Measurements from ENCODE around the gene ICE1. TPM values are rescaled to one million over a fixed set of nuclear protein-coding genes. Genes with fewer than 3 reads are reported as not detected.
A peak's percentile ranks its signal among the peaks of the same experiment; 100 is the strongest.

Gene ICE1
- polyA plus RNA-seq (2013, experiment 1 of 2), result 11.3 TPM
- 11.3 TPM for polyA plus RNA-seq (2013, experiment 2 of 2)

- DNase-seq, result peak; percentile 98
- Histone ChIP-seq H3K4me1 (ENCODE audit: control insufficient read depth, insufficient read depth, low read depth, low read length) (peaks cover 13% of the 10 kb centered on the region), H3K79me1 (replicated peaks; ENCODE audit: low read length, poor library complexity, severe bottlenecking) (peaks cover 2% of the 10 kb centered on the region), H3K27me3 (ENCODE audit: control insufficient read depth in 1 of 2, insufficient read depth in 1 of 2, low read length in 2 of 2) (no peaks in the 10 kb centered on the region), H3K36me3 (ENCODE audit: control insufficient read depth in 1 of 2, insufficient read depth in 2 of 2, low read depth in 1 of 2, low read length in 2 of 2) (no peaks in the 10 kb centered on the region), H2AFZ (ENCODE audit: low read depth, low read length) (peak within 1 kb of the TSS; percentile 57), H3K18ac (ENCODE audit: low read depth in 1 of 2, low read length in 2 of 2) (peak within 1 kb of the TSS; percentile 89 to 99), H2BK12ac (ENCODE audit: low read length in 2 of 2) (peak within 1 kb of the TSS in 1 of 2 experiments; percentile 87), H3K23ac (ENCODE audit: low read length in 2 of 2) (peak within 1 kb of the TSS in 1 of 2 experiments; percentile 70), H2BK5ac (ENCODE audit: low read depth, low read length, poor library complexity, severe bottlenecking) (peak within 1 kb of the TSS; percentile 99), H3K4me2 (ENCODE audit: low read length, poor library complexity, severe bottlenecking) (peak within 1 kb of the TSS; percentile 91), H3K9ac (ENCODE audit: low read length) (peak within 1 kb of the TSS; percentile 93), H3K4ac (ENCODE audit: low read depth in 1 of 2, low read length in 2 of 2) (peak within 1 kb of the TSS; percentile 68 to 93), H2BK15ac (ENCODE audit: low read depth, poor library complexity, severe bottlenecking) (no peak within 1 kb of the TSS), H3K14ac (ENCODE audit: low read length in 2 of 2) (no peak within 1 kb of the TSS), H2AK5ac (ENCODE audit: low read length, severe bottlenecking) (no peak within 1 kb of the TSS), H4K8ac (ENCODE audit: low read length) (peak within 1 kb of the TSS; percentile 95), H4K91ac (ENCODE audit: low read length) (peak within 1 kb of the TSS; percentile 95), H2BK120ac (ENCODE audit: low read depth, low read length) (peak within 1 kb of the TSS; percentile 23), H3K9me3 (ENCODE audit: control insufficient read depth, low read length) (peaks cover 4% of the 10 kb centered on the region), H3K27ac (ENCODE audit: low read length, poor library complexity, severe bottlenecking) (peak within 1 kb of the TSS; percentile 99), H3K4me3 (ENCODE audit: insufficient read depth in 1 of 2, low read depth in 1 of 2, low read length in 2 of 2) (peak within 1 kb of the TSS; percentile 94 to 96)
- under 1% methylated on average over 61 of the region's 71 CpGs for WGBS
Observed at GRCh38 chr5:5421961-5422818, at the start of gene ICE1. TSS of gene ICE1 (plus strand) at chr5:5422677. CDS start at chr5:5422916, 239 bp downstream.

GRCh38 chr5:5372930-5373329 lies 49.5 kb upstream of the ICE1 start:
- no peak overlapping the region for H3K4me2 ChIP-seq (ENCODE audit: low read length, poor library complexity, severe bottlenecking)
- H4K8ac ChIP-seq (ENCODE audit: low read length), result no peak overlapping the region
- peak overlapping the region in 1 of 2 experiments; percentile 33 for H3K18ac ChIP-seq (ENCODE audit: low read depth in 1 of 2, low read length in 2 of 2)
- no peak overlapping the region for H4K91ac ChIP-seq (ENCODE audit: low read length)
- no peak overlapping the region for H2AFZ ChIP-seq (ENCODE audit: low read depth, low read length)
- H2AK5ac ChIP-seq (ENCODE audit: low read length, severe bottlenecking), result no peak overlapping the region
- no peak overlapping the region for H3K14ac ChIP-seq (ENCODE audit: low read length in 2 of 2)
- H3K27ac ChIP-seq (ENCODE audit: low read length, poor library complexity, severe bottlenecking), result no peak overlapping the region
- H3K4ac ChIP-seq (ENCODE audit: low read depth in 1 of 2, low read length in 2 of 2), result no peak overlapping the region
- H3K9me3 ChIP-seq (ENCODE audit: control insufficient read depth, low read length), result no peaks in the 10 kb centered on the region
- no peak overlapping the region for H2BK12ac ChIP-seq (ENCODE audit: low read length in 2 of 2)
- no peak overlapping the region for H2BK5ac ChIP-seq (ENCODE audit: low read depth, low read length, poor library complexity, severe bottlenecking)
- no peaks in the 10 kb centered on the region for H3K36me3 ChIP-seq (ENCODE audit: control insufficient read depth in 1 of 2, insufficient read depth in 2 of 2, low read depth in 1 of 2, low read length in 2 of 2)
- H3K79me1 ChIP-seq (replicated peaks; ENCODE audit: low read length, poor library complexity, severe bottlenecking), result no peaks in the 10 kb centered on the region
- H3K4me1 ChIP-seq (ENCODE audit: control insufficient read depth, insufficient read depth, low read depth, low read length), result peaks cover 4% of the 10 kb centered on the region
- no peak for DNase-seq
- no peak overlapping the region for H3K23ac ChIP-seq (ENCODE audit: low read length in 2 of 2)
- H2BK15ac ChIP-seq (ENCODE audit: low read depth, poor library complexity, severe bottlenecking), result no peak overlapping the region
- no peak overlapping the region for H3K4me3 ChIP-seq (ENCODE audit: insufficient read depth in 1 of 2, low read depth in 1 of 2, low read length in 2 of 2)
- H3K27me3 ChIP-seq (ENCODE audit: control insufficient read depth in 1 of 2, insufficient read depth in 1 of 2, low read length in 2 of 2), result no peaks in the 10 kb centered on the region
- no peak overlapping the region for H3K9ac ChIP-seq (ENCODE audit: low read length)
- H2BK120ac ChIP-seq (ENCODE audit: low read depth, low read length), result no peak overlapping the region
- WGBS, result 93% methylated on average over 10 of the region's 10 CpGs

GRCh38 chr5:5373351-5373989 lies 49.0 kb upstream of the ICE1 start:
- no peaks in the 10 kb centered on the region for H3K9me3 ChIP-seq (ENCODE audit: control insufficient read depth, low read length)
- no peak overlapping the region for H2BK5ac ChIP-seq (ENCODE audit: low read depth, low read length, poor library complexity, severe bottlenecking)
- WGBS, result 100% methylated on average over 2 of the region's 2 CpGs
- no peak overlapping the region for H3K27ac ChIP-seq (ENCODE audit: low read length, poor library complexity, severe bottlenecking)
- no peak overlapping the region for H4K91ac ChIP-seq (ENCODE audit: low read length)
- no peak overlapping the region for H2BK15ac ChIP-seq (ENCODE audit: low read depth, poor library complexity, severe bottlenecking)
- peak overlapping the region in 1 of 2 experiments; percentile 18 for H2BK12ac ChIP-seq (ENCODE audit: low read length in 2 of 2)
- no peaks in the 10 kb centered on the region for H3K36me3 ChIP-seq (ENCODE audit: control insufficient read depth in 1 of 2, insufficient read depth in 2 of 2, low read depth in 1 of 2, low read length in 2 of 2)
- H3K18ac ChIP-seq (ENCODE audit: low read depth in 1 of 2, low read length in 2 of 2), result no peak overlapping the region
- no peak overlapping the region for H3K4ac ChIP-seq (ENCODE audit: low read depth in 1 of 2, low read length in 2 of 2)
- no peak overlapping the region for H3K14ac ChIP-seq (ENCODE audit: low read length in 2 of 2)
- H3K4me1 ChIP-seq (ENCODE audit: control insufficient read depth, insufficient read depth, low read depth, low read length), result peaks cover 4% of the 10 kb centered on the region
- H3K4me2 ChIP-seq (ENCODE audit: low read length, poor library complexity, severe bottlenecking), result no peak overlapping the region
- H3K23ac ChIP-seq (ENCODE audit: low read length in 2 of 2), result no peak overlapping the region
- no peak overlapping the region for H3K9ac ChIP-seq (ENCODE audit: low read length)
- no peak overlapping the region for H4K8ac ChIP-seq (ENCODE audit: low read length)
- no peaks in the 10 kb centered on the region for H3K79me1 ChIP-seq (replicated peaks; ENCODE audit: low read length, poor library complexity, severe bottlenecking)
- H3K27me3 ChIP-seq (ENCODE audit: control insufficient read depth in 1 of 2, insufficient read depth in 1 of 2, low read length in 2 of 2), result no peaks in the 10 kb centered on the region
- DNase-seq, result no peak
- H2AFZ ChIP-seq (ENCODE audit: low read depth, low read length), result no peak overlapping the region
- no peak overlapping the region for H2BK120ac ChIP-seq (ENCODE audit: low read depth, low read length)
- no peak overlapping the region for H2AK5ac ChIP-seq (ENCODE audit: low read length, severe bottlenecking)
- no peak overlapping the region for H3K4me3 ChIP-seq (ENCODE audit: insufficient read depth in 1 of 2, low read depth in 1 of 2, low read length in 2 of 2)
